ENCODE data around the gene TBRG1. TPM values are rescaled to one million over a fixed set of nuclear protein-coding genes. Genes with fewer than 3 reads are reported as not detected.

Gene TBRG1
- total and polyA plus RNA-seq, 4 donors: 13.4 to 32.4 (median 16.5) TPM

- no peak overlapping the region for H3K9ac ChIP-seq (ENCODE audit: low read depth in 1 of 2, low read length in 2 of 2)
- 91% methylated on average over 4 of the region's 4 CpGs for WGBS
- peaks cover 0 to 6% (median 2%) of the 10 kb centered on the region in 4 donors for H3K36me3 ChIP-seq (ENCODE audit: control insufficient read depth in 4 of 4, insufficient read depth in 3 of 4, low read depth in 1 of 4, low read length in 3 of 4)
- no peaks in the 10 kb centered on the region for H3K9me3 ChIP-seq (ENCODE audit: control insufficient read depth in 4 of 4, low read length in 3 of 4)
- no peak overlapping the region for H3K27ac ChIP-seq (ENCODE audit: low read depth in 1 of 2, low read length in 2 of 2)
- H3K4me1 ChIP-seq (ENCODE audit: control insufficient read depth in 4 of 4, insufficient read depth in 4 of 4, low read length in 3 of 4): no peaks in the 10 kb centered on the region
- no peak overlapping the region for H3K4me3 ChIP-seq (ENCODE audit: low read depth in 1 of 3, low read length in 3 of 3)
- no peaks in the 10 kb centered on the region for H3K27me3 ChIP-seq (ENCODE audit: control insufficient read depth in 4 of 4, insufficient read depth in 4 of 4, low read length in 3 of 4)
- TF ChIP-seq NR2F2 (IDR thresholded peaks at IDR 0.05) (no peak), RAD21 (IDR thresholded peaks at IDR 0.05) (no peak)
- DNase-seq (ENCODE audit: low spot score): no peak
These were observed 39.4 kb downstream of the TBRG1 start for GRCh38 chr11:124662106-124662505.

GRCh38 chr11:124663861-124664260 is 41.2 kb downstream of the TBRG1 start:
- Histone ChIP-seq H3K9me3 (ENCODE audit: control insufficient read depth in 4 of 4, low read length in 3 of 4) (no peaks in the 10 kb centered on the region), H3K4me1 (ENCODE audit: control insufficient read depth in 4 of 4, insufficient read depth in 4 of 4, low read length in 3 of 4) (no peaks in the 10 kb centered on the region), H3K27me3 (ENCODE audit: control insufficient read depth in 4 of 4, insufficient read depth in 4 of 4, low read length in 3 of 4) (no peaks in the 10 kb centered on the region), H3K36me3 (ENCODE audit: control insufficient read depth in 4 of 4, insufficient read depth in 3 of 4, low read depth in 1 of 4, low read length in 3 of 4) (peaks cover 0 to 4% (median 2%) of the 10 kb centered on the region in 4 donors), H3K27ac (ENCODE audit: low read depth in 1 of 2, low read length in 2 of 2) (no peak overlapping the region), H3K4me3 (ENCODE audit: low read depth in 1 of 3, low read length in 3 of 3) (no peak overlapping the region), H3K9ac (ENCODE audit: low read depth in 1 of 2, low read length in 2 of 2) (no peak overlapping the region)
- WGBS: 95% methylated on average over 2 of the region's 2 CpGs
- DNase-seq (ENCODE audit: low spot score): no peak
- TF ChIP-seq YY1 (IDR thresholded peaks at IDR 0.05) (no peak), ATF3 (IDR thresholded peaks at IDR 0.05) (no peak), EGR1 (IDR thresholded peaks at IDR 0.05; ENCODE audit: low read depth in 2 of 2) (no peak), GABPA (IDR thresholded peaks at IDR 0.05 in 1 of 2, conservative IDR thresholded peaks at IDR 0.05 in 1 of 2) (no peak), REST (IDR thresholded peaks at IDR 0.05) (no peak), HNF4G (IDR thresholded peaks at IDR 0.05) (no peak), TAF1 (conservative IDR thresholded peaks at IDR 0.05) (no peak), JUND (IDR thresholded peaks at IDR 0.05) (no peak), NR2F2 (IDR thresholded peaks at IDR 0.05) (no peak), FOXA2 (IDR thresholded peaks at IDR 0.05) (no peak), ZBTB33 (IDR thresholded peaks at IDR 0.05) (no peak), CTCF (IDR thresholded peaks at IDR 0.05; ENCODE audit: low read depth, low read length, missing input control) (no peak), SP1 (IDR thresholded peaks at IDR 0.05) (no peak), RXRA (IDR thresholded peaks at IDR 0.05) (no peak), HNF4A (conservative IDR thresholded peaks at IDR 0.05) (no peak), RAD21 (IDR thresholded peaks at IDR 0.05) (no peak)
